ENCODE results near the gene PELO. TPM values are rescaled to one million over a fixed set of nuclear protein-coding genes. Genes with fewer than 3 reads are reported as not detected.

The PELO gene
- total RNA-seq, 2 donors from 2014 or later, result 10.2 to 14.9 TPM

DNA sequence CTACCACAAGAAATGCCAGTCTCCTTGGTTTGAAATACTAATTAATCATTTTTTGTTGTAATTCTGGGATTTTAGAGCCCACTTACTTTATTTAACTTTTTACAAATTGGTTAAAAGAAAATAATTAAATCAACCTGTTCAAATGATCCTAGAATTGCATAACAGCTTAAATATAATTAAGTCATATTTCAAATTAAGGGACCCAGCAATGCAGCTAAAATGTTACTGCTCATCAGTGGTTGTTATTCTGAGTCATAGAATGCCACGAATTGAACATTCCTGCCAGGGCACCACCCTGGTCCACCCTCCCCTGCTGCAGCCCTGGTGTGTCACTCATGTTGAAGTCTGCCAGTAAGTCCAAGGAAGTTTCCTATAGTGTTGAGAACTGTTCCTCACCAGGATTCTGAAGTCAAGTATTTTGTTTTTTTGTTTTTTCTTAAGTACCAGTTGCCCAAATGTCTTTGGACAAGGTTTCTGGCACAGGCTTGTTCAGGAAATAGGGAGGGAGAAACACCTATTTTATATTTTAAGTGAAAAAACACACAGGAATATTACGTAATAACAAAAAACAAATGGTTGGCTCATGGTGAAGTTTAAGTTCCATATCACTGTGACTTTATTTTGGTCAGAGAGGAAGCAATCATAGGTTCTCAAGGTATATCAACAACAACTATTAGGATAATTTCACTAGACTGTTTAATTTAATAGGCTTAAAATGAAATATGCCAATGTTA lies 4.3 kb upstream of the PELO start:
- Histone ChIP-seq H3K4me1 (ENCODE audit: control insufficient read depth, insufficient read depth, low read length) (no peaks in the 10 kb centered on the region), H3K36me3 (ENCODE audit: control insufficient read depth, insufficient read depth, low read length) (no peaks in the 10 kb centered on the region), H3K27me3 (ENCODE audit: control insufficient read depth, insufficient read depth, low read length, poor library complexity, severe bottlenecking) (peaks cover 6% of the 10 kb centered on the region), H3K27ac (ENCODE audit: low read depth, low read length) (no peak overlapping the region), H3K9ac (ENCODE audit: extremely low read depth, low read length, poor library complexity, severe bottlenecking) (no peak overlapping the region), H3K9me3 (ENCODE audit: control insufficient read depth, low read length) (no peaks in the 10 kb centered on the region), H3K4me3 (ENCODE audit: low read length) (no peak overlapping the region)
- Mint-ChIP-seq H3K36me3 (ENCODE audit: low read depth) (no peaks in the 10 kb centered on the region), H3K4me1 (peaks cover 7% of the 10 kb centered on the region), H3K27ac (no peak overlapping the region), H3K27me3 (ENCODE audit: insufficient read depth) (peaks cover 5% of the 10 kb centered on the region), H3K4me3 (no peak overlapping the region), H3K9me3 (no peaks in the 10 kb centered on the region)
- TF ChIP-seq CTCF (conservative IDR thresholded peaks at IDR 0.05), result no peak
- DNase-seq, result no peak
- WGBS, 2 experiments (ENCODE audit: insufficient coverage in 1 of 2, insufficient read length in 1 of 2), result 85 to 100% methylated on average over 1 to 2 of the region's 2 CpGs

DNA sequence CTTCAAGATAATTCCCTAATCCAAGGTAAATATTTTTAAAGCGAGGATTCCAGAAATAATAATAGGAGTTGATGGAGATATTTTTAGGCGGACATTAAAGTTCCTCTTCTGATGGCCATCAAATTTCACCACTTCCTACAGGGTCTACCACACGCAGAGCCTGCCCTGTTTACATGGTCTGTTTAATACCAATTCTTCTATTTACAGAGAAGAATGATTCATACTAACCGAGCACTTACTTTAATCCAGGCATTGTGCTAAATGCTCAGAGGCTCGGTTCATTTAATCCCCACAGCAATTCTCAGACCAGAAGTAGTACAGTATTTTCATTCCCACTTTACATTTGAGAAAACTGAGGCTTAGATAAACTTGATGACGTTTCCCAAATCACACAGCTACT lies 3.0 kb upstream of the PELO start:
- TF ChIP-seq CTCF (conservative IDR thresholded peaks at IDR 0.05), result no peak
- H3K27ac ChIP-seq (ENCODE audit: low read depth, low read length), result no peak overlapping the region
- H3K27me3 Mint-ChIP-seq (ENCODE audit: insufficient read depth), result peaks cover 15% of the 10 kb centered on the region

DNA sequence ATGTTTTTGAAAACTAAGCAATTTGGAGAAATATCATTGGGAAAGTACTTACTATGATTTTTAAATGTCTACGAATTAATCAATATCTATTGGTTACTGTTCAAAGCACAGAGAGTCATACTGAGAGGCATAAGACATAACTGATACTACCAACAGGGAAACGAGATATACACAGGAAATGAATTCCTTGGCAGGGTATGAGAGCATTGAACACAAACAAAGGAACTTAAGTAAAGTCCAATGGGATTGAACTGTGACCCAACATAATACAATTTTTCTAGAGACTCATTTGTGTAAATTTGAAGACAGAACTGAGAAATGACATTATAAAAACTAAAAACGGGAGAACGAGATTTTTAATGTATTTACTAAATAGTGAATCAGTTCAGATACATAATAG lies 1.3 kb upstream of the PELO start:
- WGBS, 2 experiments (ENCODE audit: insufficient coverage in 1 of 2, insufficient read length in 1 of 2), result 77 to 83% methylated on average over 2 to 4 of the region's 4 CpGs
- H3K27me3 ChIP-seq (ENCODE audit: control insufficient read depth, insufficient read depth, low read length, poor library complexity, severe bottlenecking), result peaks cover 28% of the 10 kb centered on the region
- no peak overlapping the region for H3K4me3 Mint-ChIP-seq
- no peak for TF ChIP-seq CTCF (conservative IDR thresholded peaks at IDR 0.05)
- no peaks in the 10 kb centered on the region for H3K9me3 Mint-ChIP-seq
- H3K27me3 Mint-ChIP-seq (ENCODE audit: insufficient read depth), result peaks cover 26% of the 10 kb centered on the region
- H3K4me1 ChIP-seq (ENCODE audit: control insufficient read depth, insufficient read depth, low read length), result no peaks in the 10 kb centered on the region
- no peak overlapping the region for H3K9ac ChIP-seq (ENCODE audit: extremely low read depth, low read length, poor library complexity, severe bottlenecking)
- H3K9me3 ChIP-seq (ENCODE audit: control insufficient read depth, low read length), result no peaks in the 10 kb centered on the region
- no peak overlapping the region for H3K27ac ChIP-seq (ENCODE audit: low read depth, low read length)
- no peaks in the 10 kb centered on the region for H3K36me3 Mint-ChIP-seq (ENCODE audit: low read depth)
- DNase-seq, result no peak
- H3K4me1 Mint-ChIP-seq, result peaks cover 7% of the 10 kb centered on the region
- no peak overlapping the region for H3K27ac Mint-ChIP-seq
- H3K36me3 ChIP-seq (ENCODE audit: control insufficient read depth, insufficient read depth, low read length), result no peaks in the 10 kb centered on the region
- no peak overlapping the region for H3K4me3 ChIP-seq (ENCODE audit: low read length)

More for the DNA sequence above, 3.0 kb upstream of the PELO start:
- Mint-ChIP-seq H3K4me3 (no peak overlapping the region), H3K27ac (no peak overlapping the region), H3K36me3 (ENCODE audit: low read depth) (no peaks in the 10 kb centered on the region), H3K9me3 (no peaks in the 10 kb centered on the region), H3K4me1 (peaks cover 7% of the 10 kb centered on the region)
- no peak for DNase-seq
- Histone ChIP-seq H3K9ac (ENCODE audit: extremely low read depth, low read length, poor library complexity, severe bottlenecking) (no peak overlapping the region), H3K36me3 (ENCODE audit: control insufficient read depth, insufficient read depth, low read length) (no peaks in the 10 kb centered on the region), H3K9me3 (ENCODE audit: control insufficient read depth, low read length) (no peaks in the 10 kb centered on the region), H3K4me1 (ENCODE audit: control insufficient read depth, insufficient read depth, low read length) (no peaks in the 10 kb centered on the region), H3K27me3 (ENCODE audit: control insufficient read depth, insufficient read depth, low read length, poor library complexity, severe bottlenecking) (peaks cover 19% of the 10 kb centered on the region), H3K4me3 (ENCODE audit: low read length) (no peak overlapping the region)
- WGBS, 2 experiments (ENCODE audit: insufficient coverage in 1 of 2, insufficient read length in 1 of 2), result 87 to 88% methylated on average over 3 to 5 of the region's 6 CpGs
